Prostate gland (tissue), 2 donors: ENCODE data around the gene FHL1. TPM values are rescaled to one million over a fixed set of nuclear protein-coding genes. Genes with fewer than 3 reads are reported as not detected.
"Not testable (repeated sequence)": the region's sequence is repeated elsewhere in the genome, so short reads cannot be mapped to it uniquely, and the experiment has no call there.

Experiments used
- DNase-seq: peaks from one replicate; pipeline ENCODE4 v3.0.0-alpha.2; 2019; ENCODE audit warnings: low spot score
- H3K27ac ChIP-seq, 2 donors: fragments of 200-600 bp; sonication (generic); 2 replicates each; pipeline ENCODE4 v1.5.1; 2017 to 2019
- H3K27me3 ChIP-seq: fragments of 200-600 bp; sonication (generic); replicated peaks from 2 replicates; pipeline ENCODE4 v1.5.1; 2019; ENCODE audit not compliant: insufficient read depth
- H3K36me3 ChIP-seq, 2 donors: fragments of 200-600 bp; sonication (generic); 1 replicate in 1 of 2; 2 replicates in 1 of 2; pipeline versions ENCODE4 v1.5.1 to v1.8.1; 2017 to 2019
- H3K4me1 ChIP-seq: fragments of 200-600 bp; sonication (generic); replicated peaks from 2 replicates; pipeline ENCODE4 v1.5.1; 2019
- H3K4me3 ChIP-seq, 2 donors: fragments of 200-600 bp; sonication (generic); 2 replicates each; pipeline ENCODE4 v1.5.1; 2017 to 2019
- H3K9me3 ChIP-seq: fragments of 200-600 bp; sonication (generic); 2 replicates; pipeline ENCODE4 v1.5.1; 2017
- POLR2A ChIP-seq: fragments of 450-650 bp; IDR thresholded peaks from one replicate; pipeline ENCODE4 v1.6.1; 2016; ENCODE audit warnings: antibody characterized with exemption, mild to moderate bottlenecking
- POLR2AphosphoS5 ChIP-seq: sonication (generic); formaldehyde crosslinking; IDR thresholded peaks from one replicate; pipeline ENCODE4 v1.6.1; 2017; ENCODE audit warnings: antibody characterized with exemption
- WGBS: methylation state at CpG from one replicate; pipeline ENCODE4 v1.1.5; 2018; 5-methylcytosine and 5-hydroxymethylcytosine counted together
- intact Hi-C: fragments of 100-400 bp; cut with DNase I; formaldehyde crosslinking; loops from one replicate; pipeline ENCODE4 v1.14.2; 2022
- total RNA-seq, 2 donors: library from RNA; depleted of rRNA; stranded (reverse); fragments of >200 nt; gene quantifications; one replicate each; pipeline ENCODE4 v1.1.0, GENCODE V29; 2016
- TF ChIP-seq, protein P1 (sequence below), 4 experiments: fragments of 200-600 bp in 2 of 4; fragments of 450-650 bp in 2 of 4; sonication (generic) in 2 of 4; IDR thresholded peaks; 1 replicate in 3 of 4; 2 replicates in 1 of 4; pipeline ENCODE4 v1.5.1; 2016 to 2019; ENCODE audit warnings: antibody characterized with exemption in 4 of 4, mild to moderate bottlenecking in 2 of 4, moderate library complexity in 2 of 4

The FHL1 gene
- total RNA-seq, 2 donors from 2014 or later: 246 to 296 TPM

DNA sequence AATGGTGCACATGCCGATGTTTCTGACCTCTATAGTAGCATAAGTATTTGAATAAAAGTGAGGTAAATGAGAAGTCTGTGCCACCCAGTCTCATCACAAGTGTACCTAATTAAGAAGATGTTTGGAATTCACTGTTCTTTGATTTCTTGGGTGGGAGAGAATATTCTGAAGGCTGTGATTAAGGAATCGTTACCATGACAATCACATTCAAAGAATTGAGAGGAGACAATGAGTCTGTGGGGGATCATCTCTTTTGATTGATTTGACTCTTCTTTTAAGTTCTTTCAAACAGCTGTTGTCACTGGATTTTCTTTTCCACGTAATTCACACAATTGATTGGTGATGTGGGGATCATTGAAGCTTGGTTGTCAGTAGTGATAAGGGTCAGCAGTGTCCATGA lies 18.1 kb downstream of the FHL1 start:
- H3K27ac ChIP-seq: no peak overlapping the region
- H3K4me1 ChIP-seq: no peaks in the 10 kb centered on the region
- no peaks in the 10 kb centered on the region for H3K36me3 ChIP-seq
- 53% methylated on average over 3 of the region's 3 CpGs for WGBS
- TF ChIP-seq POLR2A (no peak), POLR2AphosphoS5 (no peak)
- TF ChIP-seq, protein P1, sequence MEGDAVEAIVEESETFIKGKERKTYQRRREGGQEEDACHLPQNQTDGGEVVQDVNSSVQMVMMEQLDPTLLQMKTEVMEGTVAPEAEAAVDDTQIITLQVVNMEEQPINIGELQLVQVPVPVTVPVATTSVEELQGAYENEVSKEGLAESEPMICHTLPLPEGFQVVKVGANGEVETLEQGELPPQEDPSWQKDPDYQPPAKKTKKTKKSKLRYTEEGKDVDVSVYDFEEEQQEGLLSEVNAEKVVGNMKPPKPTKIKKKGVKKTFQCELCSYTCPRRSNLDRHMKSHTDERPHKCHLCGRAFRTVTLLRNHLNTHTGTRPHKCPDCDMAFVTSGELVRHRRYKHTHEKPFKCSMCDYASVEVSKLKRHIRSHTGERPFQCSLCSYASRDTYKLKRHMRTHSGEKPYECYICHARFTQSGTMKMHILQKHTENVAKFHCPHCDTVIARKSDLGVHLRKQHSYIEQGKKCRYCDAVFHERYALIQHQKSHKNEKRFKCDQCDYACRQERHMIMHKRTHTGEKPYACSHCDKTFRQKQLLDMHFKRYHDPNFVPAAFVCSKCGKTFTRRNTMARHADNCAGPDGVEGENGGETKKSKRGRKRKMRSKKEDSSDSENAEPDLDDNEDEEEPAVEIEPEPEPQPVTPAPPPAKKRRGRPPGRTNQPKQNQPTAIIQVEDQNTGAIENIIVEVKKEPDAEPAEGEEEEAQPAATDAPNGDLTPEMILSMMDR (IDR thresholded peaks at IDR 0.05): no peak
- no peaks in the 10 kb centered on the region for H3K27me3 ChIP-seq
- no peak overlapping the region for H3K4me3 ChIP-seq
- DNase-seq: no peak
- intact Hi-C loops: loop anchor here (5.0 kb wide), 3 partner anchors 47 to 138 kb away; no protein-coding TSS in a partner anchor
- no peaks in the 10 kb centered on the region for H3K9me3 ChIP-seq

DNA sequence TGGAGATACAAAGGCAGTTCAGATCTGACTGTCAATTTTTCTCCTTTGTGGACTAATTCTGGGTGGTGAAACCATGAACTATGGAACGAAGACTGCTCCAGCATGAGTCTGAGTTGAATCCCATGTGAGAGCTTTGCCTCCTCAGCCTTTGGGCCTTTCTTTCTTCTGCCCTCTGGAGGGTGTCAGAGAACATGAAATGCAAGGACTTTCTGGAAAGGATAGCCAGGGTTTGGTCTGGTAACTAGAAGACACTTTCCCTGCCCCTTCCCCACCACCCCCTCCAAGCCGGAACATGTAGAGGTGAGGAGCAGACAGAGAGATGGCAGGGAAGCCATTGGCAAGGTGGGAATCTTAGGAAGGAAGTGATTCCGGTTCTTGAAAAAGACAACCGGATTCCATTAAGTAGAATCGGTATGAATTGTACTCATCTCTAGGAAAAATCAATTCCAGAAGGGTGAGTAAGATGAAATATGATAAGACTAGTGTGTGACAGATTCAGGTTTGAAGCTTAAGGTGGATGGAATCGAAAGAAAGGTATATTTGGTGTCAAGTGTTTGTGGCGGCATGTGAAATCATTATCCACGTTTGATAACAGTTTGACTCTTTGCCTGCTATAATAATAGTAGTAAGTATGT lies 19.0 kb downstream of the FHL1 start:
- no peaks in the 10 kb centered on the region for H3K4me1 ChIP-seq
- intact Hi-C loops: loop anchor here (5.0 kb wide), 3 partner anchors 46 to 139 kb away; no protein-coding TSS in a partner anchor
- H3K4me3 ChIP-seq: no peak overlapping the region
- WGBS: 78% methylated on average over 7 of the region's 8 CpGs
- TF ChIP-seq, protein P1 (IDR thresholded peaks at IDR 0.05): peak in 1 of 4 experiments; percentile 19
- TF ChIP-seq POLR2A (no peak), POLR2AphosphoS5 (no peak)
- DNase-seq: no peak
- no peaks in the 10 kb centered on the region for H3K9me3 ChIP-seq
- no peak overlapping the region for H3K27ac ChIP-seq
- no peaks in the 10 kb centered on the region for H3K36me3 ChIP-seq
- H3K27me3 ChIP-seq: no peaks in the 10 kb centered on the region

DNA sequence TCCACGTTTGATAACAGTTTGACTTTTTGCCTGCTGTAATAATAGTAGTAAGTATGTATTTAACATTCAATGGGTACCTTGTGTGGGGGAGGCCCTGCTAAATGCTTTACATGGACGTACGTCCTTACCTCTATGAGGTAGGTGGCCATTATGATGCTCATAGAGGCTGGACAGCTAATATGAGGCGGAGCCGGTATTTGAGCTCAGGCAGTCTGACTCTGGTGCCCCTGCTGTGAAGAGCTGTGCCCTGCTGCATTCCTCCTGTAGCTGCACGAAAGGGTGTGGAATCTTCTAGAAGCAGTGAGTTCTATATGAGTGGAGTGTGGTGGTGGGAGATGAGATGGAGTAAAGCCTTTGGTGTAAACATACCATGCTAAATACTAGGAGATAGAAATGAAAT lies 20.7 kb downstream of the FHL1 start:
- not testable (repeated sequence) for H3K9me3 ChIP-seq, DNase-seq, H3K27me3 ChIP-seq, H3K4me1 ChIP-seq, H3K36me3 ChIP-seq, H3K27ac ChIP-seq, H3K4me3 ChIP-seq
- intact Hi-C loops: loop anchor here (5.0 kb wide), 3 partner anchors 44 to 141 kb away; no protein-coding TSS in a partner anchor
- 85% methylated on average over 6 of the region's 6 CpGs for WGBS

DNA sequence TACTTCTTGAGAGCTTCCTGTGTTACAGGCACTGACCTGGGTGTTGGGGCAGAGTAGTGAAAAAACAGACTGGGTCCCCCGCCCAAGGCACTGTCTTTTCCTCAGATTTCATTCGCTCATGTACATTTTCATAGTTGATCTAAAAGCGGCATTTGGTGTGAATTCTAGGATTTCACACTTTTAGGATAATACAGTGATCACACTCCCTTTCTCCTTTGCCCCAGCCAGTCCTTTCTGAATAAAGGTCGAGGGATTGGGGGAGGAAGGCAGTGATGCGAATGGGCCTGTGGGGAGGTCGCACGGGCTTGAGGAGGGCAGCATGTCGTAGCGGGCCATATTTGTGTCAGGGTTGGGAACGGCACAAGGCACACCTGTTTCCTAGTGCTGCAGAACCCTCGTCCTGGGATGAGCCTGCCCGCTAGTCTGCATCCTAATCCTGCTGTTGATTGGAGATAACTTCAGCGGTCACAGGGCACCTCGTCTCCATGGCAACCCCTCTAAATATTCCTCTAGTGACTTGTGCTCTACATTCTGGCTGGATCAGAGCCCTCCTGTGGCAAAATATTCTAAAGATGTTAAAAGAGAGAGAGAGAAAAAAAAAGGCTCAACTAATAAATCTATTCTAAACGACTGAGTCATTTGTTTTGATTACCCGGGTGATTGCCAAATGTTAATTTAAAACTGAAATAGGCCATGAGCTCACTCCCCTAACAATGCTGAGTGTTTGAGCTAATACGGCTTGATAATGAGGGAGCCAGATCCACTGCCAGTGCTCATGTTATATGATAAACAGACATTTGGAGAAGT lies 21.8 kb downstream of the FHL1 start:
- no peaks in the 10 kb centered on the region for H3K9me3 ChIP-seq
- intact Hi-C loops: loop anchor here (5.0 kb wide), 3 partner anchors 43 to 142 kb away; no protein-coding TSS in a partner anchor
- no peak overlapping the region for H3K27ac ChIP-seq
- no peak for TF ChIP-seq POLR2A
- TF ChIP-seq POLR2AphosphoS5: no peak
- TF ChIP-seq, protein P1 (IDR thresholded peaks at IDR 0.05): no peak
- no peak overlapping the region for H3K4me3 ChIP-seq
- no peaks in the 10 kb centered on the region for H3K36me3 ChIP-seq
- no peaks in the 10 kb centered on the region for H3K4me1 ChIP-seq
- no peaks in the 10 kb centered on the region for H3K27me3 ChIP-seq
- no peak for DNase-seq
- WGBS: 36% methylated on average over 17 of the region's 17 CpGs

DNA sequence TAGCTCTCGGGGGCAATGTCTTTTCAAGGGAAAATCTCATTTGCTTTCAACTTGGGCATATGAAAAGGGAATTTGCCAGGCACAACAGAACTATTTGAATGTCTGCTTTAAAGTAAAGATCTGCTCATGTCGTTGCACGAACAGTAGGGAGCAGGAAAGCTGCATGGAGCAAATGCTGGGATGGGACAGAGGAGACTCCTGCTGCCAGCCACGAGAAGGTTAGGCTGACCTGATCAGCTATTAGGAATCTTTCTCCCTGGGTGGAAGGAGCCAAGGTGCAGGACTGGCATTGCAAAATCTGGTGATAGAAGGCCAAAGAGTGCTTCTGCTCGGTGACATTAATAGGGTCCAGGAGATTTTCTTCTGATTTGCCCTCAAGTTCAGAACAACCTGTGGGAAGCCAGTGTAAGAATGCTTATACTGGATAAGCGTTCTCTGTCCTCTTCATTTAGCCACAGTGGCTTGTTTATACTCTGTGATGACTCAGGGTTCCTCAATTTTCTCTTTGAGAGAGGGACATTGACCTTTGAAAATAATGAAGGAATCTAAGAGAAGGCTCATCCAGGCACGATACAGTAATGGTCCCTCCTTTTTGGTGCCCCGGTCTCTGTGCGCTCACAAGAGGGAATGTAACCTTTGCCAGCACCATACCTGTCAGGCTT lies 22.9 kb downstream of the FHL1 start:
- intact Hi-C loops: loop anchor here (5.0 kb wide), 1 partner anchor 82 kb away; the partner anchor contains the start of gene MAP7D3
- WGBS: 53% methylated on average over 9 of the region's 9 CpGs
- Histone ChIP-seq H3K36me3 (no peaks in the 10 kb centered on the region), H3K27ac (no peak overlapping the region), H3K9me3 (no peaks in the 10 kb centered on the region), H3K4me1 (no peaks in the 10 kb centered on the region), H3K4me3 (no peak overlapping the region), H3K27me3 (no peaks in the 10 kb centered on the region)
- TF ChIP-seq, protein P1 (IDR thresholded peaks at IDR 0.05): no peak
- TF ChIP-seq POLR2A (no peak), POLR2AphosphoS5 (no peak)
- DNase-seq: no peak
